Ovary (tissue), 9 donors: Measurements from ENCODE around the gene SORL1. TPM values are rescaled to one million over a fixed set of nuclear protein-coding genes. Genes with fewer than 3 reads are reported as not detected.

Experiments used
- DNase-seq, 5 donors: peaks; one replicate each; pipeline ENCODE4 v3.0.0-alpha.2; 2019 to 2020
- H3K27ac ChIP-seq, 2 donors: fragments of 200-600 bp; one replicate each; pipeline versions ENCODE4 v1.5.1 to v1.8.0; 2019 to 2022
- H3K27me3 ChIP-seq: fragments of 200-600 bp; one replicate; pipeline ENCODE4 v1.8.0; 2022
- H3K36me3 ChIP-seq: fragments of 200-600 bp; sonication (generic); one replicate; pipeline ENCODE4 v1.5.1; 2019
- H3K4me1 ChIP-seq: one replicate; pipeline ENCODE4 v1.8.1; 2013; ENCODE audit warnings: mild to moderate bottlenecking, moderate library complexity; ENCODE audit not compliant: insufficient read depth
- H3K4me3 ChIP-seq: fragments of 200-600 bp; sonication (generic); one replicate; pipeline ENCODE4 v1.5.1; 2017
- H3K9me3 ChIP-seq, 2 donors: fragments of 200-600 bp in 1 of 2; sonication (generic) in 1 of 2; one replicate each; pipeline versions ENCODE4 v1.5.1 to v1.8.1; 2013 to 2019; ENCODE audit warnings: mild to moderate bottlenecking in 1 of 2, moderate library complexity in 1 of 2
- CTCF ChIP-seq, 3 donors: fragments of 450-650 bp in 2 of 3; fragments of 200-600 bp in 1 of 3; IDR thresholded peaks; one replicate each; pipeline versions ENCODE4 v1.5.1 to v1.8.0; 2016 to 2022; ENCODE audit warnings: antibody characterized with exemption in 3 of 3, mild to moderate bottlenecking in 1 of 3
- EP300 ChIP-seq: sonication (generic); formaldehyde crosslinking; IDR thresholded peaks from one replicate; pipeline ENCODE4 v1.6.1; 2017; ENCODE audit warnings: antibody characterized with exemption
- POLR2A ChIP-seq: fragments of 450-650 bp; IDR thresholded peaks from one replicate; pipeline ENCODE4 v1.6.1; 2017; ENCODE audit warnings: antibody characterized with exemption, mild to moderate bottlenecking, moderate library complexity
- WGBS, 3 donors: extraction: QIAGEN DNeasy Blood & Tissue Kit in 1 of 3; methylation state at CpG; one replicate each; pipeline versions ENCODE4 v1.1.5 to v1.1.7; 2013 to 2017; 5-methylcytosine and 5-hydroxymethylcytosine counted together
- intact Hi-C, 4 donors: fragments of 100-400 bp; cut with DNase I; formaldehyde crosslinking; loops; one replicate each; pipeline versions ENCODE4 v1.11.0 to v1.15.1; 2022 to 2023
- polyA plus RNA-seq, 2 donors: library from polyadenylated mRNA; stranded (reverse); fragments of 200-250 nt in 1 of 2; fragments of 350-450 nt in 1 of 2; fragmentation: Illumina TruSeq in 1 of 2; extraction: RNeasy Lipid Tissue Mini Kit (QIAGEN cat#74804) in 1 of 2; gene quantifications; one replicate each; pipeline ENCODE4 v1.2.3, GENCODE V29; 2013 to 2014
- total RNA-seq, 7 donors: library from RNA; depleted of rRNA in 2 of 7; stranded (reverse); fragments of >200 nt in 2 of 7; fragmentation: NEBNext Ultra II Directional in 3 of 7; extraction: Animal tissue kit (Norgen Biotek cat#: 25700) in 3 of 7; gene quantifications; one replicate each; pipeline versions ENCODE4 v1.1.0 to v1.2.4, GENCODE V29; 2016 to 2023
- donor health status: DM: no; HTN: no; CAD: no; lungs with moderate emphysema.
- donor health status: DM: no; HTN: no; CAD: no.
- donor health status: Bipolar disorder and iron deficiency.
- donor health status: DM: yes; HTN: yes; CAD: no.
- donor health status: DM: no; HTN: no; CAD: no.
- donor health status: DM: yes; HTN: yes; CAD: no.

Gene SORL1
- total and polyA plus RNA-seq, 9 donors: 2.9 to 64.5 (median 23.4) TPM

- no peak overlapping the region for H3K27ac ChIP-seq
- TF ChIP-seq POLR2A (no peak), EP300 (no peak), CTCF (IDR thresholded peaks at IDR 0.05) (no peak)
- H3K36me3 ChIP-seq: no peaks in the 10 kb centered on the region
- no peak overlapping the region for H3K4me3 ChIP-seq
- no peaks in the 10 kb centered on the region for H3K9me3 ChIP-seq
- intact Hi-C loops: loop anchor here (5.0 kb wide), 4 partner anchors 82 to 547 kb away; no protein-coding TSS in a partner anchor
- 90 to 91% (median 90%) methylated on average over 3 of the region's 3 CpGs for WGBS, 3 donors
- H3K4me1 ChIP-seq: peaks cover 11% of the 10 kb centered on the region
- no peaks in the 10 kb centered on the region for H3K27me3 ChIP-seq
- no peak for DNase-seq
Observed at GRCh38 chr11:121659811-121660210, 207.7 kb downstream of the SORL1 start.

GRCh38 chr11:121661880-121662486 lies 209.9 kb downstream of the SORL1 start:
- Histone ChIP-seq H3K9me3 (no peaks in the 10 kb centered on the region), H3K27ac (no peak overlapping the region), H3K36me3 (no peaks in the 10 kb centered on the region), H3K4me1 (peaks cover 5% of the 10 kb centered on the region), H3K4me3 (no peak overlapping the region), H3K27me3 (no peaks in the 10 kb centered on the region)
- TF ChIP-seq EP300: no peak
- TF ChIP-seq CTCF (IDR thresholded peaks at IDR 0.05): no peak
- no peak for TF ChIP-seq POLR2A
- intact Hi-C loops: no loop called here
- DNase-seq: no peak
- 63 to 65% (median 65%) methylated on average over 4 of the region's 4 CpGs for WGBS, 3 donors

- no peaks in the 10 kb centered on the region for H3K4me1 ChIP-seq
- no peaks in the 10 kb centered on the region for H3K27me3 ChIP-seq
- no peaks in the 10 kb centered on the region for H3K36me3 ChIP-seq
- TF ChIP-seq POLR2A (no peak), CTCF (IDR thresholded peaks at IDR 0.05) (no peak), EP300 (no peak)
- no peak for DNase-seq
- no peak overlapping the region for H3K27ac ChIP-seq
- intact Hi-C loops: no loop called here
- H3K9me3 ChIP-seq: no peaks in the 10 kb centered on the region
- H3K4me3 ChIP-seq: no peak overlapping the region
Observed at GRCh38 chr11:121664144-121664543, 212.0 kb downstream of the SORL1 start.

GRCh38 chr11:121665206-121665838 lies 213.2 kb downstream of the SORL1 start:
- no peak for TF ChIP-seq POLR2A
- TF ChIP-seq EP300: no peak
- no peak for TF ChIP-seq CTCF (IDR thresholded peaks at IDR 0.05)
- H3K4me1 ChIP-seq: no peaks in the 10 kb centered on the region
- H3K36me3 ChIP-seq: no peaks in the 10 kb centered on the region
- WGBS, 3 donors: 88 to 92% (median 89%) methylated on average over 6 of the region's 6 CpGs
- H3K4me3 ChIP-seq: no peak overlapping the region
- H3K27me3 ChIP-seq: no peaks in the 10 kb centered on the region
- no peaks in the 10 kb centered on the region for H3K9me3 ChIP-seq
- intact Hi-C loops: no loop called here
- no peak overlapping the region for H3K27ac ChIP-seq
- DNase-seq: no peak
